Activated naive CD8-positive, alpha-beta T cell treated with anti-CD3 and anti-CD28 coated beads, Interleukin-2, amount 10 ng/mL, durations not matched to agents 7 days and 5 days (primary cell): Measurements from ENCODE around the gene REPS2. TPM values are rescaled to one million over a fixed set of nuclear protein-coding genes. Genes with fewer than 3 reads are reported as not detected.

ENCODE experiments used
- ATAC-seq: fragments of 150-1000 bp; cut with Tn5 transposase; one replicate; pipeline ENCODE4 v1.10.0; 2021; ENCODE audit warnings: low read depth, moderate library complexity
- POLR2A ChIA-PET: fragments of 350-600 bp; sonication (Branson Sonifier 250); formaldehyde crosslinking; loops from one replicate; lab custom pipeline; 2021; ENCODE audit warnings: antibody characterized with exemption; lab: Charles Lee
- DNase-seq: peaks from one replicate; pipeline ENCODE4 v3.0.0; 2021
- H3K27ac Mint-ChIP-seq: one replicate; pipeline ENCODE4 v1.8.0; 2022; ENCODE audit warnings: mild to moderate bottlenecking, mixed read lengths
- H3K27me3 Mint-ChIP-seq: one replicate; pipeline ENCODE4 v1.8.0; 2022; ENCODE audit warnings: mild to moderate bottlenecking, moderate library complexity, mixed read lengths
- H3K36me3 Mint-ChIP-seq: one replicate; pipeline ENCODE4 v1.8.0; 2021; ENCODE audit warnings: mild to moderate bottlenecking, mixed read lengths
- H3K4me1 Mint-ChIP-seq: one replicate; pipeline ENCODE4 v1.8.0; 2021; ENCODE audit warnings: mixed read lengths
- H3K4me3 Mint-ChIP-seq: one replicate; pipeline ENCODE4 v1.8.0; 2022; ENCODE audit warnings: mild to moderate bottlenecking, moderate library complexity, mixed read lengths
- H3K9me3 Mint-ChIP-seq: one replicate; pipeline ENCODE4 v1.8.0; 2021; ENCODE audit warnings: mixed read lengths
- total RNA-seq, 2 experiments: library from RNA; stranded (reverse); gene quantifications; one replicate each; pipeline ENCODE4 v1.2.3, GENCODE V29; 2021

REPS2 gene
- total RNA-seq, 2 experiments from 2014 or later, result 0.08 to 0.31 TPM

DNA sequence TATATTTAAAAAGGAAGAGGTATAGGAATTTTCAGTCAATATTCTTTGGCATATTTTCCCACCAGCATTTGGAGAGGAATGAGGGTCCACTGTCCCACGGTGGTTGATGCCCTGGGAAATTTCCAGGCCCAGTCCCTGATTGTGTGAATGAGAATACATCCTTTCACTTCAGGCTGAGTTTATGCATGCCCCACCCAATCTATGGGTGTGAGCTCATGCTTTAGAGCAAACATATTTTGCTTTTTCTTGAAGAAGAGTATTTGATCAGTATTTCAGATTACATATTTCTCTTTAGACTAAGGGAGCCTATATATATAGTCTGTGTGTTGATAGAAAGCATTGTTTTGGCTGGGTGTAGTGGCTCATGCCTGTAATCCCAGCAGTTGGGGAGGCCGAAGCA is 77.2 kb downstream of the REPS2 start:
- ATAC-seq (no peak), DNase-seq (no peak)
- no peak overlapping the region for H3K27ac Mint-ChIP-seq
- H3K4me3 Mint-ChIP-seq, result no peak overlapping the region
- no peaks in the 10 kb centered on the region for H3K27me3 Mint-ChIP-seq
- H3K4me1 Mint-ChIP-seq, result no peaks in the 10 kb centered on the region
- H3K36me3 Mint-ChIP-seq, result no peaks in the 10 kb centered on the region
- no peaks in the 10 kb centered on the region for H3K9me3 Mint-ChIP-seq
- POLR2A ChIA-PET, result interaction anchor here (0.6 kb wide), 1 partner anchor 481 kb away, joined by 3 read pairs; no protein-coding TSS in a partner anchor

- H3K4me3 Mint-ChIP-seq, result no peak overlapping the region
- DNase-seq (no peak), ATAC-seq (no peak)
- H3K36me3 Mint-ChIP-seq, result no peaks in the 10 kb centered on the region
- H3K9me3 Mint-ChIP-seq, result no peaks in the 10 kb centered on the region
- H3K27ac Mint-ChIP-seq, result no peak overlapping the region
- H3K27me3 Mint-ChIP-seq, result peaks cover 2% of the 10 kb centered on the region
- H3K4me1 Mint-ChIP-seq, result no peaks in the 10 kb centered on the region
- POLR2A ChIA-PET, result no interaction called here
Measured at GRCh38 chrX:17024886-17025285, 78.4 kb downstream of the REPS2 start.

GRCh38 chrX:17025621-17026302 is 79.3 kb downstream of the REPS2 start:
- Mint-ChIP-seq H3K4me1 (no peaks in the 10 kb centered on the region), H3K36me3 (no peaks in the 10 kb centered on the region), H3K4me3 (no peak overlapping the region), H3K27ac (no peak overlapping the region), H3K9me3 (no peaks in the 10 kb centered on the region), H3K27me3 (peaks cover 2% of the 10 kb centered on the region)
- no peak for ATAC-seq
- DNase-seq, result no peak
- POLR2A ChIA-PET, result no interaction called here

- H3K4me3 Mint-ChIP-seq, result no peak overlapping the region
- H3K9me3 Mint-ChIP-seq, result no peaks in the 10 kb centered on the region
- H3K27me3 Mint-ChIP-seq, result peaks cover 2% of the 10 kb centered on the region
- DNase-seq, result no peak
- no peaks in the 10 kb centered on the region for H3K4me1 Mint-ChIP-seq
- H3K36me3 Mint-ChIP-seq, result no peaks in the 10 kb centered on the region
- no peak overlapping the region for H3K27ac Mint-ChIP-seq
- POLR2A ChIA-PET, result no interaction called here
- no peak for ATAC-seq
Measured at GRCh38 chrX:17027931-17028330, 81.5 kb downstream of the REPS2 start.

GRCh38 chrX:17028356-17028755 is 81.9 kb downstream of the REPS2 start:
- DNase-seq, result no peak
- no peak overlapping the region for H3K4me3 Mint-ChIP-seq
- H3K4me1 Mint-ChIP-seq, result no peaks in the 10 kb centered on the region
- H3K27ac Mint-ChIP-seq, result no peak overlapping the region
- POLR2A ChIA-PET, result no interaction called here
- peaks cover 2% of the 10 kb centered on the region for H3K27me3 Mint-ChIP-seq
- no peaks in the 10 kb centered on the region for H3K9me3 Mint-ChIP-seq
- ATAC-seq, result no peak
- no peaks in the 10 kb centered on the region for H3K36me3 Mint-ChIP-seq

DNA sequence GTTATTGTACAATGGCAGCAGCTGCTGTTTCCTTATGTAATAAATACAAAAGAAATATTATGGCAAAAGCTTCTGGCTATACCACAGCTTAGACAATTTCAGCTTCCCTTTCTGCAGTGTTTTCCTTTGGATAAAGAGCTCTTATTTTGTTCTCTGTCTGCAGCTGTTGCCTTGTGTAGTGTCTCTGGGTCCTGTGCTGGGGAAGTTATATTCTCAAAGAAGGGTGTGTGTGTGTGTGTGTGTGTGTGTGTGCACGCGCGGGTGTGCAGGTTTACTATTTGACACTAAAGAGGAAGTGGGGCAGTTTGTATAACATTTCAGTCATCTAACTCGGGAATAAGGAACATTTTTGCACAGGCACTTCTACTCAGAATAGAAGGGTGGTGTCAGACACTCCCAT is 83.6 kb downstream of the REPS2 start:
- H3K4me1 Mint-ChIP-seq, result no peaks in the 10 kb centered on the region
- H3K27me3 Mint-ChIP-seq, result peaks cover 2% of the 10 kb centered on the region
- no peak for ATAC-seq
- H3K9me3 Mint-ChIP-seq, result no peaks in the 10 kb centered on the region
- H3K36me3 Mint-ChIP-seq, result no peaks in the 10 kb centered on the region
- no peak overlapping the region for H3K27ac Mint-ChIP-seq
- DNase-seq, result no peak
- POLR2A ChIA-PET, result no interaction called here
- H3K4me3 Mint-ChIP-seq, result no peak overlapping the region

DNA sequence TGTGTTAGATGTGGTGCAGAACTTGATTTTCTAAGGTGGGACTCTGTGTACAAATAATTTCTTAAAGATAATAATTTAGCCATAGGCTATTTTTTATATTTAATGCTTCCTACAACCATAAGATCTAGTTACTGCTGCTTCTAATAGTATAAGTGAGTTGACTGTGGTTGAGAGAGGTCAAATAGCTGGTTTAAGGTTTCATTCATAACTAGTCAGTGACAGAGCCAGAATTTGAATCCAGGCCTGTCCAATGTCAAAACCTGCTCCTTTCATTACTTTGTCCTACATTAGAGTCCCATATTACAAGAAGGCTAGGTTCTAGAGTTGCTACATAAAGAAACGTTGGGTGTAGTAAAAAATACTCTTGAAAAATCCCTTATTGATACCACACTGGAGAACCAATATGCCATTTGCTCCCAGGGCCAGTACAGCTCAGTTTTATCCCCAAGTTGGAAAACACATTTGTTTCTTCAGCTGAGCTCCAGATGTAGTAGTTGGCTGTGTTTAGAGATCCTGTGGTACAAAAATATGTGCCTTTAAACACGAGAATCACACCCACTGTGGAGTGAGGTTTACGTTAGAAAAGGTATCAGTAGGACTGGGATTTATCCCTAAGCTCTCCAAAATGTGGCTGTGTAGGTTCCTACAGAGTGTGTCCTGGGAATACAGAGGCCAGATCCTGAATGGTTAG is 84.3 kb downstream of the REPS2 start:
- no peaks in the 10 kb centered on the region for H3K9me3 Mint-ChIP-seq
- POLR2A ChIA-PET, result no interaction called here
- H3K4me1 Mint-ChIP-seq, result no peaks in the 10 kb centered on the region
- ATAC-seq (no peak), DNase-seq (no peak)
- H3K36me3 Mint-ChIP-seq, result no peaks in the 10 kb centered on the region
- no peak overlapping the region for H3K4me3 Mint-ChIP-seq
- H3K27me3 Mint-ChIP-seq, result peaks cover 2% of the 10 kb centered on the region
- no peak overlapping the region for H3K27ac Mint-ChIP-seq

DNA sequence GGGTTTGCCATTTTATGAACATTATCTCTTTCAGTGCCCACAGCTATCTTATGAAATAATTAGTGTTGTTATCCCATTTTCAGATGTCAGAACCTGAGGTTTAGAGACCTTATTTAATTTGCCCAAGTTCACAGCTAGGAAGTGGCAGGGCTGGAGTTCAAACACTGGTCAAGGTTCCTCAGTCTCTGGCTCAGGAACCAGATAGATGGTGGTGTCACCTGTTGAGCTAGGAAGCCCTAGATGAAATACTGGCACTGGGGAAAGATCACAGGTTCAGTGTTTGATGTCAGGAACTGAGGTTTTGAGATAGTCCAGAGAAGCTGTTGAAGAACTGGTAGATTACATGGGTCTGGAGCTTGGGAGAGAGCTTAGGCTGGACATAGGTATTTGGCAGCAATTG is 85.4 kb downstream of the REPS2 start:
- ATAC-seq, result no peak
- POLR2A ChIA-PET, result no interaction called here
- no peaks in the 10 kb centered on the region for H3K4me1 Mint-ChIP-seq
- no peaks in the 10 kb centered on the region for H3K36me3 Mint-ChIP-seq
- peaks cover 2% of the 10 kb centered on the region for H3K27me3 Mint-ChIP-seq
- H3K27ac Mint-ChIP-seq, result no peak overlapping the region
- no peaks in the 10 kb centered on the region for H3K9me3 Mint-ChIP-seq
- H3K4me3 Mint-ChIP-seq, result no peak overlapping the region
- no peak for DNase-seq

DNA sequence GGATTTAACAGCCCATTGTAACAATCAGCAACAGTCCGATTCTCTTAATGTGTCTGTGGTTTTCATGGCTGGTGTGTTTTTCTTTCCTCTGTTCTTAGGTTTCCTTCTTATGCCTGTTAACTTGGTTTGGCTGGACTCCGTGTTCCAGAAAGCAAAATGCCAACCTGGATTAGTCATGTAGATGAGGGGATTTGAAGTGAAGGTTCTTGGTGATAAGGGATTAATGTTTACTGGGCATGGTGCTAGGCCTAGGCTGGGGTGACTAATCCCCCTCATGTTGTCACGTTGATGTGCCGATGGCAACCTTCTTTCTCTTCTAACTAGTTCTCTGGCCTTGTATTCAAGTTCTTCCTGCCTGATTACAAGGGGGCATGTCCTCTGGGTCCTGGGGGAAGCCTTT is 85.9 kb downstream of the REPS2 start:
- no peaks in the 10 kb centered on the region for H3K36me3 Mint-ChIP-seq
- H3K9me3 Mint-ChIP-seq, result no peaks in the 10 kb centered on the region
- no peak overlapping the region for H3K4me3 Mint-ChIP-seq
- peaks cover 2% of the 10 kb centered on the region for H3K27me3 Mint-ChIP-seq
- ATAC-seq (no peak), DNase-seq (no peak)
- H3K4me1 Mint-ChIP-seq, result no peaks in the 10 kb centered on the region
- H3K27ac Mint-ChIP-seq, result no peak overlapping the region
- POLR2A ChIA-PET, result no interaction called here

- H3K9me3 Mint-ChIP-seq, result no peaks in the 10 kb centered on the region
- peaks cover 2% of the 10 kb centered on the region for H3K27me3 Mint-ChIP-seq
- no peak for ATAC-seq
- H3K4me1 Mint-ChIP-seq, result no peaks in the 10 kb centered on the region
- no peak overlapping the region for H3K27ac Mint-ChIP-seq
- DNase-seq, result no peak
- POLR2A ChIA-PET, result interaction anchor here (0.6 kb wide), 1 partner anchor 1392 kb away, joined by 3 read pairs; no protein-coding TSS in a partner anchor
- H3K4me3 Mint-ChIP-seq, result no peak overlapping the region
- H3K36me3 Mint-ChIP-seq, result no peaks in the 10 kb centered on the region
Measured at GRCh38 chrX:17033225-17033624, 86.8 kb downstream of the REPS2 start.

DNA sequence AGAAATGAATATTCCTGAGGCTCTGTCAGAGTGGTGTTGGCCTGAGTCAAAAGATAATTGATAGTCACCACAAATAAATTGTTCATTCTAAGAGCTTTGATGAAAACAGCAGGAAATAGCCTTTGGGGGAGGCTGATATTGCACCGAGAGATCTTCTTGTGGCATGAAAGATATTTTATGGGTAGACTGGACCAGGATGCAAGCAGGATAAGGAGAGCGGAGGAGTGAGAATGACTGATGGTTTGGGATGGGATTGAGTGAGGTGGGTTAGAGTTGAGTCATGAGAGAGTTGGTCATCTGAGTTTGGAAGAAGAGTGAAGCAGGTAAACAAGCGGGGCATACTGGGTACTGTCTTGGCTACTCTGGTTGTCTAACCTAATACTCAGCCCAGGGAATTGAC is 88.7 kb downstream of the REPS2 start:
- DNase-seq (no peak), ATAC-seq (no peak)
- no peak overlapping the region for H3K4me3 Mint-ChIP-seq
- no peaks in the 10 kb centered on the region for H3K9me3 Mint-ChIP-seq
- H3K36me3 Mint-ChIP-seq, result no peaks in the 10 kb centered on the region
- H3K27ac Mint-ChIP-seq, result no peak overlapping the region
- H3K27me3 Mint-ChIP-seq, result no peaks in the 10 kb centered on the region
- POLR2A ChIA-PET, result no interaction called here
- H3K4me1 Mint-ChIP-seq, result no peaks in the 10 kb centered on the region

GRCh38 chrX:17036171-17036961 is 89.9 kb downstream of the REPS2 start:
- H3K4me3 Mint-ChIP-seq, result no peak overlapping the region
- no peaks in the 10 kb centered on the region for H3K36me3 Mint-ChIP-seq
- no peaks in the 10 kb centered on the region for H3K4me1 Mint-ChIP-seq
- ATAC-seq, result no peak
- H3K27me3 Mint-ChIP-seq, result no peaks in the 10 kb centered on the region
- POLR2A ChIA-PET, result no interaction called here
- H3K9me3 Mint-ChIP-seq, result peaks cover 2% of the 10 kb centered on the region
- DNase-seq, result no peak
- no peak overlapping the region for H3K27ac Mint-ChIP-seq

GRCh38 chrX:17038277-17038676 is 91.8 kb downstream of the REPS2 start:
- no peaks in the 10 kb centered on the region for H3K36me3 Mint-ChIP-seq
- H3K9me3 Mint-ChIP-seq, result peaks cover 2% of the 10 kb centered on the region
- no peaks in the 10 kb centered on the region for H3K27me3 Mint-ChIP-seq
- no peak overlapping the region for H3K27ac Mint-ChIP-seq
- H3K4me1 Mint-ChIP-seq, result no peaks in the 10 kb centered on the region
- ATAC-seq, result no peak
- no peak overlapping the region for H3K4me3 Mint-ChIP-seq
- POLR2A ChIA-PET, result no interaction called here
- DNase-seq, result no peak
